Muscle of leg (tissue), 11 donors: ENCODE results near the gene USP24. TPM values are rescaled to one million over a fixed set of nuclear protein-coding genes. Genes with fewer than 3 reads are reported as not detected.
A peak's percentile ranks its signal among the peaks of the same experiment; 100 is the strongest.

Experiments
- DNase-seq: peaks from one replicate; pipeline ENCODE4 v3.0.0; 2013
- H3K27ac ChIP-seq: one replicate; pipeline ENCODE4 v1.5.1; 2013; ENCODE audit warnings: mild to moderate bottlenecking, low read length, control low read depth
- H3K27me3 ChIP-seq: one replicate; pipeline ENCODE4 v1.6.1; 2013; ENCODE audit warnings: low read length; ENCODE audit not compliant: control insufficient read depth, insufficient read depth
- H3K36me3 ChIP-seq: one replicate; pipeline ENCODE4 v1.6.1; 2013; ENCODE audit warnings: low read length; ENCODE audit not compliant: control insufficient read depth, insufficient read depth
- H3K4me1 ChIP-seq: one replicate; pipeline ENCODE4 v1.6.1; 2013; ENCODE audit warnings: low read length; ENCODE audit not compliant: control insufficient read depth, insufficient read depth
- H3K4me3 ChIP-seq: one replicate; pipeline ENCODE4 v1.5.1; 2013; ENCODE audit warnings: low read length, control low read depth
- H3K9me3 ChIP-seq: replicated peaks from 2 replicates; pipeline ENCODE4 v1.6.1; 2013; ENCODE audit warnings: low read depth, low read length; ENCODE audit not compliant: control insufficient read depth
- WGBS: methylation state at CpG from one replicate; pipeline ENCODE4 v1.1.5; 2013; ENCODE audit warnings: missing lambda C conversion rate; ENCODE audit not compliant: insufficient coverage; 5-methylcytosine and 5-hydroxymethylcytosine counted together
- polyA plus RNA-seq, 8 donors: library from polyadenylated mRNA; unstranded; fragments of 120-200 nt; gene quantifications; one replicate each; pipeline versions ENCODE4 v1.2.1 to v1.2.3, GENCODE V29; 2013; ENCODE audit warnings: inconsistent platforms in 1 of 8, low replicate concordance in 1 of 8; ENCODE audit not compliant: insufficient read length in 8 of 8, insufficient read depth in 1 of 8
- total RNA-seq: library from RNA; stranded (reverse); fragments of 120-200 nt; gene quantifications from one replicate; pipeline ENCODE4 v1.2.4, GENCODE V29; 2013

USP24 gene
- total and polyA plus RNA-seq, 9 donors, result 31.0 to 54.1 (median 36.3) TPM

GRCh38 chr1:55079651-55080050 is 135.5 kb downstream of the USP24 start:
- 100% methylated on average over 3 of the region's 7 CpGs for WGBS
- Histone ChIP-seq H3K27ac (no peak overlapping the region), H3K4me1 (no peaks in the 10 kb centered on the region), H3K36me3 (peaks cover 59% of the 10 kb centered on the region), H3K27me3 (no peaks in the 10 kb centered on the region), H3K9me3 (no peaks in the 10 kb centered on the region), H3K4me3 (no peak overlapping the region)
- DNase-seq, result no peak

- H3K27ac ChIP-seq, result no peak overlapping the region
- H3K4me3 ChIP-seq, result no peak overlapping the region
- H3K4me1 ChIP-seq, result no peaks in the 10 kb centered on the region
- 80% methylated on average over 1 of the region's 3 CpGs for WGBS
- H3K27me3 ChIP-seq, result no peaks in the 10 kb centered on the region
- no peaks in the 10 kb centered on the region for H3K9me3 ChIP-seq
- no peak for DNase-seq
- H3K36me3 ChIP-seq, result peaks cover 60% of the 10 kb centered on the region
These were observed 136.7 kb downstream of the USP24 start for GRCh38 chr1:55078470-55078869.

- peaks cover 65% of the 10 kb centered on the region for H3K36me3 ChIP-seq
These were observed 138.8 kb downstream of the USP24 start for GRCh38 chr1:55076356-55076755.

GRCh38 chr1:55074455-55074854 is 140.7 kb downstream of the USP24 start:
- Histone ChIP-seq H3K27ac (no peak overlapping the region), H3K9me3 (no peaks in the 10 kb centered on the region), H3K36me3 (peaks cover 66% of the 10 kb centered on the region), H3K4me1 (peaks cover 21% of the 10 kb centered on the region), H3K4me3 (no peak overlapping the region), H3K27me3 (no peaks in the 10 kb centered on the region)
- no CpG with 5 or more reads among the region's 2 CpGs for WGBS
- no peak for DNase-seq

More at GRCh38 chr1:55076356-55076755, 138.8 kb downstream of the USP24 start:
- Histone ChIP-seq H3K4me3 (no peak overlapping the region), H3K27ac (no peak overlapping the region), H3K27me3 (no peaks in the 10 kb centered on the region), H3K9me3 (no peaks in the 10 kb centered on the region), H3K4me1 (peaks cover 6% of the 10 kb centered on the region)
- DNase-seq, result no peak
- WGBS, result 50% methylated on average over 1 of the region's 1 CpG

- Histone ChIP-seq H3K4me1 (peaks cover 29% of the 10 kb centered on the region), H3K27ac (no peak overlapping the region), H3K9me3 (no peaks in the 10 kb centered on the region), H3K36me3 (peaks cover 66% of the 10 kb centered on the region), H3K27me3 (no peaks in the 10 kb centered on the region), H3K4me3 (no peak overlapping the region)
- 100% methylated on average over 1 of the region's 3 CpGs for WGBS
- no peak for DNase-seq
These were observed 141.8 kb downstream of the USP24 start for GRCh38 chr1:55073187-55073916.

GRCh38 chr1:55071477-55071876 is 143.7 kb downstream of the USP24 start:
- H3K27ac ChIP-seq, result peak overlapping the region; percentile 82
- peak; percentile 56 for DNase-seq

GRCh38 chr1:55070293-55071164 is 144.6 kb downstream of the USP24 start:
- peak overlapping the region; percentile 82 for H3K27ac ChIP-seq
- H3K4me3 ChIP-seq, result no peak overlapping the region
- H3K36me3 ChIP-seq, result peaks cover 70% of the 10 kb centered on the region
- H3K9me3 ChIP-seq, result no peaks in the 10 kb centered on the region
- H3K4me1 ChIP-seq, result peaks cover 46% of the 10 kb centered on the region
- H3K27me3 ChIP-seq, result no peaks in the 10 kb centered on the region
- 47% methylated on average over 16 of the region's 17 CpGs for WGBS
- DNase-seq, result peak; percentile 80

More at GRCh38 chr1:55071477-55071876, 143.7 kb downstream of the USP24 start:
- no peaks in the 10 kb centered on the region for H3K9me3 ChIP-seq
- no peak overlapping the region for H3K4me3 ChIP-seq
- H3K36me3 ChIP-seq, result peaks cover 70% of the 10 kb centered on the region
- 39% methylated on average over 6 of the region's 8 CpGs for WGBS
- peaks cover 39% of the 10 kb centered on the region for H3K4me1 ChIP-seq
- no peaks in the 10 kb centered on the region for H3K27me3 ChIP-seq

GRCh38 chr1:55069280-55069679 is 145.9 kb downstream of the USP24 start:
- Histone ChIP-seq H3K27me3 (no peaks in the 10 kb centered on the region), H3K9me3 (no peaks in the 10 kb centered on the region), H3K4me3 (no peak overlapping the region), H3K36me3 (peaks cover 60% of the 10 kb centered on the region), H3K4me1 (peaks cover 57% of the 10 kb centered on the region), H3K27ac (peak overlapping the region; percentile 40)
- DNase-seq, result no peak
- WGBS, result 93% methylated on average over 5 of the region's 7 CpGs

- Histone ChIP-seq H3K9me3 (no peaks in the 10 kb centered on the region), H3K4me3 (no peak overlapping the region), H3K27me3 (no peaks in the 10 kb centered on the region), H3K4me1 (peaks cover 63% of the 10 kb centered on the region), H3K27ac (no peak overlapping the region), H3K36me3 (peaks cover 56% of the 10 kb centered on the region)
- DNase-seq, result no peak
- WGBS, result 83% methylated on average over 9 of the region's 9 CpGs
These were observed 146.5 kb downstream of the USP24 start for GRCh38 chr1:55068638-55069037.

GRCh38 chr1:55067914-55068313 is 147.2 kb downstream of the USP24 start:
- Histone ChIP-seq H3K4me3 (no peak overlapping the region), H3K27ac (no peak overlapping the region), H3K9me3 (no peaks in the 10 kb centered on the region), H3K27me3 (no peaks in the 10 kb centered on the region), H3K4me1 (peaks cover 69% of the 10 kb centered on the region), H3K36me3 (peaks cover 49% of the 10 kb centered on the region)
- no CpG with 5 or more reads among the region's 1 CpG for WGBS
- DNase-seq, result no peak
